H1 (cell line): ENCODE data around the gene CTSH. TPM values are rescaled to one million over a fixed set of nuclear protein-coding genes. Genes with fewer than 3 reads are reported as not detected.

ENCODE experiments used
- CREB1 ChIP-seq: IDR thresholded peaks from 2 replicates; pipeline ENCODE4 v1.6.1; 2012; ENCODE audit warnings: inconsistent platforms
- polyA plus RNA-seq, 7 experiments: library from polyadenylated mRNA; depleted of rRNA in 3 of 7; stranded (reverse) in 5 of 7; unstranded in 2 of 7; fragments of >200 nt in 5 of 7; fragments of 200-250 nt in 2 of 7; gene quantifications; 1 replicate in 5 of 7; 2 replicates in 1 of 7; 4 replicates in 1 of 7; pipeline versions ENCODE4 v1.2.1 to v1.2.3, GENCODE V29; 2011 to 2013; ENCODE audit warnings: missing spikeins in 2 of 7, mixed read lengths in 2 of 7
- total RNA-seq: library from RNA; stranded (reverse); fragmentation: NEBNext Ultra II Directional; extraction: Animal tissue kit (Norgen Biotek cat#: 25700); gene quantifications from 2 replicates; pipeline ENCODE4 v1.2.1, GENCODE V29; 2021

The CTSH gene
- total and polyA plus RNA-seq, 2 of the 8 experiments (the other 6 are each of a cell fraction or from before 2014, with no cell fraction given): 34.0 to 36.8 TPM

DNA sequence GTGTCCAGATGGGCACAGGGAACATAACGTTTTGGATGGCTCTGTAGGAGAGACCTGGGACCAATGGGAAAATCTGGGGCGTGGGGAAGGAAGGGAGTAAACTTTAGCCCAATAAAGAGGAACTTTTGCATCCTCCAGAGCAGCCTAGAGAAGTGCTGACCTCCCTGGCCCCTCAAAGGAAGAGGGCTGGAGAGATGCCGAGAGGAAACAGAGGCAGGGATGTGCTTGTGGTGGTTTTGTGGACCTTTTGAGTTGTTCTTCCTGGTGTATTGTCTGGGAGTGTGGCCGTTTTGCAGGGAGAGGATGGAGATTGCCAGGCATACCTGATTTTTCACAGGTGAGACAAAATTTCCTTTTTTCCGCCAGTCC is 10.2 kb downstream of the CTSH start (continued):
- TF ChIP-seq CREB1: no peak
